ENCODE data around the gene TUBAL3. TPM values are rescaled to one million over a fixed set of nuclear protein-coding genes. Genes with fewer than 3 reads are reported as not detected.

The TUBAL3 gene
- total and polyA plus RNA-seq, 2 of the 4 experiments (the other 2 are of a cell fraction) = not detected

- no peak overlapping the region for H3K27ac ChIP-seq (ENCODE audit: insufficient read depth, low read length)
- H3K9ac ChIP-seq (ENCODE audit: low read depth, low read length) = no peak overlapping the region
- DNase-seq = no peak
- no peaks in the 10 kb centered on the region for H3K9me3 ChIP-seq (ENCODE audit: control insufficient read depth, insufficient read depth, low read length)
- H2BK5ac ChIP-seq (ENCODE audit: low read depth, low read length, poor library complexity, severe bottlenecking) = no peak overlapping the region
- H3K56ac ChIP-seq (ENCODE audit: extremely low read depth, insufficient read depth, low read length) = no peak overlapping the region
- in situ Hi-C loops (cut with MboI; ENCODE audit: low sequenced_read_pairs) = no loop called here
- H4K91ac ChIP-seq (ENCODE audit: insufficient read depth, low read depth, low read length) = no peak overlapping the region
- H3K36me3 ChIP-seq (ENCODE audit: control insufficient read depth, insufficient read depth, low read length) = no peaks in the 10 kb centered on the region
- peak overlapping the region in 1 of 2 experiments; percentile 74; a peak in 2 of 4 replicates for H4K8ac ChIP-seq (ENCODE audit: low read depth in 2 of 2, low read length in 2 of 2)
- no peak overlapping the region for H2AK9ac ChIP-seq (replicated peaks; ENCODE audit: low read depth, low read length, poor library complexity)
- H2AK5ac ChIP-seq (ENCODE audit: low read depth, low read length) = no peak overlapping the region
- dilution Hi-C loops (cut with HindIII; ENCODE audit: low sequenced_read_pairs, unreplicated experiment) = no loop called here
- H3K79me1 ChIP-seq (ENCODE audit: low read depth in 1 of 2, low read length in 2 of 2) = peaks cover 24 to 36% of the 10 kb centered on the region in 2 experiments; a peak in 3 of 4 replicates
- ChIA-PET POLR2A (ENCODE audit: unreplicated experiment) (no interaction called here), CTCF (interaction anchor here (0.8 kb wide), 1 partner anchor 104 kb away, joined by 3 read pairs; no protein-coding TSS in a partner anchor)
- H3K14ac ChIP-seq (replicated peaks; ENCODE audit: low read depth, low read length) = peak overlapping the region; percentile 12; the same call in 1 of the 2 replicates
- intact Hi-C loops (cut with micrococcal nuclease) = no loop called here
- WGBS, 2 experiments (ENCODE audit: extremely low coverage in 2 of 2, insufficient read length in 1 of 2) = no CpG with 5 or more reads among the region's 4 CpGs
- no peak overlapping the region for H2BK120ac ChIP-seq (ENCODE audit: low read depth, low read length)
- H3K18ac ChIP-seq (ENCODE audit: low read depth, low read length) = no peak overlapping the region; the same call in 1 of the 2 replicates
- H3K4ac ChIP-seq (ENCODE audit: low read depth, low read length) = no peak overlapping the region
- no peak overlapping the region for H3K23ac ChIP-seq (ENCODE audit: low read depth, low read length)
- peaks cover 2% of the 10 kb centered on the region for H3K4me1 ChIP-seq (ENCODE audit: control insufficient read depth, insufficient read depth, low read length)
- no peaks in the 10 kb centered on the region for H3K27me3 ChIP-seq (ENCODE audit: control insufficient read depth, insufficient read depth, low read length)
- no peak overlapping the region for H3K4me3 ChIP-seq (ENCODE audit: insufficient read depth, low read depth, low read length)
- H3K4me2 ChIP-seq (ENCODE audit: low read depth, low read length) = no peak overlapping the region
- ATAC-seq (ENCODE audit: low read depth) = no peak
- no peak overlapping the region for H2BK20ac ChIP-seq (ENCODE audit: low read depth, low read length)
- H4K20me1 ChIP-seq (ENCODE audit: insufficient read depth, low read length) = no peaks in the 10 kb centered on the region
- H3K9me1 ChIP-seq (ENCODE audit: insufficient read depth, low read length) = no peaks in the 10 kb centered on the region
- H4K5ac ChIP-seq (ENCODE audit: low read depth, low read length) = no peak overlapping the region
- no peak overlapping the region for H2BK15ac ChIP-seq (ENCODE audit: low read depth, low read length)
- BruUV-seq (replicated peaks) = no TSS peak
- H2AFZ ChIP-seq (replicated peaks; ENCODE audit: low read length, poor library complexity) = peak overlapping the region; percentile 28
- TF ChIP-seq CEBPB (IDR thresholded peaks at IDR 0.05; ENCODE audit: low read depth, low read length) (no peak), POLR2A (IDR thresholded peaks at IDR 0.05; ENCODE audit: low read depth, low read length) (no peak), RCOR1 (IDR thresholded peaks at IDR 0.05; ENCODE audit: insufficient replicate concordance, low read length) (no peak), RFX5 (IDR thresholded peaks at IDR 0.05; ENCODE audit: low read depth, low read length) (no peak), MAFK (IDR thresholded peaks at IDR 0.05; ENCODE audit: low read depth, low read length) (no peak), FOS (IDR thresholded peaks at IDR 0.05; ENCODE audit: low read depth, low read length) (no peak), RAD21 (IDR thresholded peaks at IDR 0.05; ENCODE audit: low read length) (no peak), SMC3 (IDR thresholded peaks at IDR 0.05; ENCODE audit: low read depth, low read length) (no peak), CTCF (conservative IDR thresholded peaks at IDR 0.05; ENCODE audit: low read depth, low read length) (no peak), MXI1 (IDR thresholded peaks at IDR 0.05; ENCODE audit: borderline replicate concordance, low read depth, low read length) (no peak), MAZ (IDR thresholded peaks at IDR 0.05; ENCODE audit: borderline replicate concordance, low read depth, low read length) (no peak), BHLHE40 (IDR thresholded peaks at IDR 0.05; ENCODE audit: low read depth, low read length) (no peak), NFE2L2 (IDR thresholded peaks at IDR 0.05; ENCODE audit: low read depth, low read length) (no peak), CHD1 (IDR thresholded peaks at IDR 0.05; ENCODE audit: low read depth, low read length) (no peak)
- TF ChIP-seq, protein P1, sequence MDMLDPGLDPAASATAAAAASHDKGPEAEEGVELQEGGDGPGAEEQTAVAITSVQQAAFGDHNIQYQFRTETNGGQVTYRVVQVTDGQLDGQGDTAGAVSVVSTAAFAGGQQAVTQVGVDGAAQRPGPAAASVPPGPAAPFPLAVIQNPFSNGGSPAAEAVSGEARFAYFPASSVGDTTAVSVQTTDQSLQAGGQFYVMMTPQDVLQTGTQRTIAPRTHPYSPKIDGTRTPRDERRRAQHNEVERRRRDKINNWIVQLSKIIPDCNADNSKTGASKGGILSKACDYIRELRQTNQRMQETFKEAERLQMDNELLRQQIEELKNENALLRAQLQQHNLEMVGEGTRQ (IDR thresholded peaks at IDR 0.05; ENCODE audit: low read depth, low read length) = no peak
- TF ChIP-seq, protein P2, sequence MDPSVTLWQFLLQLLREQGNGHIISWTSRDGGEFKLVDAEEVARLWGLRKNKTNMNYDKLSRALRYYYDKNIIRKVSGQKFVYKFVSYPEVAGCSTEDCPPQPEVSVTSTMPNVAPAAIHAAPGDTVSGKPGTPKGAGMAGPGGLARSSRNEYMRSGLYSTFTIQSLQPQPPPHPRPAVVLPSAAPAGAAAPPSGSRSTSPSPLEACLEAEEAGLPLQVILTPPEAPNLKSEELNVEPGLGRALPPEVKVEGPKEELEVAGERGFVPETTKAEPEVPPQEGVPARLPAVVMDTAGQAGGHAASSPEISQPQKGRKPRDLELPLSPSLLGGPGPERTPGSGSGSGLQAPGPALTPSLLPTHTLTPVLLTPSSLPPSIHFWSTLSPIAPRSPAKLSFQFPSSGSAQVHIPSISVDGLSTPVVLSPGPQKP (IDR thresholded peaks at IDR 0.05; ENCODE audit: borderline replicate concordance, low read depth, low read length) = no peak
These were observed 20.1 kb upstream of the TUBAL3 start for GRCh38 chr10:5424751-5425150.
